Endodermal cell (in vitro differentiated cells): ENCODE results near the gene ZNF560. TPM values are rescaled to one million over a fixed set of nuclear protein-coding genes. Genes with fewer than 3 reads are reported as not detected.
"Not testable (repeated sequence)": the region's sequence is repeated elsewhere in the genome, so short reads cannot be mapped to it uniquely, and the experiment has no call there.

Experiments used
- DNase-seq: peaks from one replicate; pipeline ENCODE4 v3.0.0-alpha.2; 2017
- H3K27ac ChIP-seq: 2 replicates; pipeline ENCODE4 v1.5.1; 2013; ENCODE audit warnings: mild to moderate bottlenecking, low read depth, low read length, moderate library complexity
- H3K27me3 ChIP-seq: 2 replicates; pipeline ENCODE4 v1.6.1; 2013; ENCODE audit warnings: mild to moderate bottlenecking, low read length, moderate library complexity; ENCODE audit not compliant: insufficient read depth, control insufficient read depth, poor library complexity, severe bottlenecking
- H3K36me3 ChIP-seq: 2 replicates; pipeline ENCODE4 v1.7.0; 2013; ENCODE audit warnings: mild to moderate bottlenecking, low read length, moderate library complexity; ENCODE audit not compliant: control insufficient read depth, insufficient read depth
- H3K4me1 ChIP-seq: one replicate; pipeline ENCODE4 v1.7.0; 2013; ENCODE audit warnings: low read length; ENCODE audit not compliant: control insufficient read depth, insufficient read depth
- H3K4me3 ChIP-seq: 2 replicates; pipeline ENCODE4 v1.5.1; 2013; ENCODE audit warnings: mild to moderate bottlenecking, low read length, moderate library complexity
- H3K9ac ChIP-seq: 2 replicates; pipeline ENCODE4 v1.6.1; 2013; ENCODE audit warnings: mild to moderate bottlenecking, low read length, moderate library complexity; ENCODE audit not compliant: poor library complexity, severe bottlenecking; ENCODE audit errors: extremely low read depth
- H3K9me3 ChIP-seq: 2 replicates; pipeline ENCODE4 v1.6.1; 2013; ENCODE audit warnings: mild to moderate bottlenecking, low read length, moderate library complexity; ENCODE audit not compliant: control insufficient read depth
- H3K27ac Mint-ChIP-seq: 2 replicates; pipeline ENCODE4 v1.8.0; 2020; ENCODE audit warnings: mixed read lengths
- H3K27me3 Mint-ChIP-seq: 2 replicates; pipeline ENCODE4 v1.8.0; 2021; ENCODE audit warnings: mild to moderate bottlenecking, mixed read lengths; ENCODE audit not compliant: insufficient read depth
- H3K36me3 Mint-ChIP-seq: 2 replicates; pipeline ENCODE4 v1.8.0; 2020; ENCODE audit warnings: low read depth, mixed read lengths
- H3K4me1 Mint-ChIP-seq: 2 replicates; pipeline ENCODE4 v1.8.0; 2020; ENCODE audit warnings: mixed read lengths
- H3K4me3 Mint-ChIP-seq: 2 replicates; pipeline ENCODE4 v1.8.0; 2020; ENCODE audit warnings: mild to moderate bottlenecking, moderate library complexity, mixed read lengths
- H3K9me3 Mint-ChIP-seq: 2 replicates; pipeline ENCODE4 v1.8.0; 2020; ENCODE audit warnings: mild to moderate bottlenecking, mixed read lengths
- CTCF ChIP-seq: fragments of 200-600 bp; sonication (generic); conservative IDR thresholded peaks from 2 replicates; pipeline ENCODE4 v1.5.0; 2021; ENCODE audit warnings: antibody characterized with exemption, mild to moderate bottlenecking
- WGBS, 2 experiments: methylation state at CpG; one replicate each; pipeline versions ENCODE4 v1.1.5 to v1.1.7; 2013; ENCODE audit warnings: missing lambda C conversion rate in 2 of 2, mixed read lengths in 1 of 2; ENCODE audit not compliant: insufficient coverage in 1 of 2, insufficient read length in 1 of 2; 5-methylcytosine and 5-hydroxymethylcytosine counted together
- long read RNA-seq, 4 experiments: library from polyadenylated mRNA in 2 of 4; library from RNA in 1 of 4; library from capped mRNA in 1 of 4; stranded (forward) in 3 of 4; unstranded in 1 of 4; transcript quantifications; one replicate each; pipeline ENCODE4 v2.0.0, GENCODE V29; 2020 to 2021; ENCODE audit warnings: inconsistent platforms in 1 of 4
- polyA plus RNA-seq, 2 experiments: library from polyadenylated mRNA; stranded (reverse); fragments of 50-300 nt; gene quantifications; one replicate each; pipeline ENCODE4 v1.2.3, GENCODE V29; 2013
- total RNA-seq, 2 donors: library from RNA; stranded (reverse); fragmentation: NEBNext Ultra II Directional in 1 of 2; extraction: Animal tissue kit (Norgen Biotek cat#: 25700) in 1 of 2; gene quantifications; 2 replicates in 1 of 2; 3 replicates in 1 of 2; pipeline ENCODE4 v1.2.1, GENCODE V29; 2021

ZNF560 gene
- not detected for total RNA-seq
- 0.11 TPM for polyA plus RNA-seq (2013, experiment 1 of 2)
- 0.21 TPM for polyA plus RNA-seq (2013, experiment 2 of 2)
- long read RNA-seq, experiment 1 = 0 reads
- long read RNA-seq, experiment 2 = 0 reads
- long read RNA-seq, experiment 3 = 0 reads
- long read RNA-seq, experiment 4 = 0 reads

DNA sequence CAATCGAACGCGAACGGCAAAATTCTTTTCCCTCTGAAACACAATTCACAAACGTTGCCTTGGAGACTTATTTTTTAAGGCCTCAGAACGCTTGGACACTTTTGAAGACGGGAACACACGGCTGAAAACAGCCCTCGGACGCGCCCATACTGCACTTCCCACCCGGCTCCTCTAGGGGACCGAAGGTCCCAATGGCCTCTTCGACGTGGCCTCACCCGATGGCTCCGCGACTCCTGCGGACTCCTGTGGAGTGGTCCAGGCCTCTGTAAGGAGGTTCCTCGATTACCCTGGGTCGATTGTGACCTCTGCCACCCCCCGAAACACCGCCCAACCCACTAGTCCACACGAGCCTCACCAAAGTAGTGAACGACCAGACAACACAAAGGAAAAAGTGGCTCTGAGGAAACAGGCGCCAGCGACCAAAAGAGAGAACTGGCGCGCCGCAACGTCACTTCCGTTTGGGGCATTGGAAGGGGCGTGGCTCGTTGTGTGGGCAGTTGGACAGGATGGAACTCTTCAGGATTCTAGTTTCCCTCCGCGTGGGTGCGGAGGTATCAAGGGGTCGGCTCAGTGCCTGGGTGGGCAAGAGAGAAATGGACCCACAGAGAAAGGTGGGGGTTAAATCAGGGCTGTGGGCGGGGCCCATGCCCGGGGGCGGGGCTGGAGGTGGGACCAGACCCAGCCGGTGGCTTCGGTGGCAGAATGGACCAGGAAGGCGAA is at the start of gene ZNF560:
TSS of gene ZNF560 (minus strand) at position 434 of the 720 bp plus-strand sequence. CDS start 23,303 bp downstream, outside the sequence.
- no peaks in the 10 kb centered on the region for H3K27me3 ChIP-seq
- Mint-ChIP-seq H3K4me1 (no peaks in the 10 kb centered on the region), H3K9me3 (peaks cover 88% of the 10 kb centered on the region), H3K27ac (no peak within 1 kb of the TSS), H3K27me3 (no peaks in the 10 kb centered on the region), H3K4me3 (no peak within 1 kb of the TSS), H3K36me3 (no peaks in the 10 kb centered on the region)
- H3K9me3 ChIP-seq = peaks cover 52% of the 10 kb centered on the region
- TF ChIP-seq CTCF = peak; percentile 41
- peak within 1 kb of the TSS; percentile 53 for H3K4me3 ChIP-seq
- peak; percentile 55 for DNase-seq
- no peaks in the 10 kb centered on the region for H3K4me1 ChIP-seq
- 66 to 72% methylated on average over 19 to 44 of the region's 44 CpGs for WGBS, 2 experiments
- H3K27ac ChIP-seq = no peak within 1 kb of the TSS
- no peak within 1 kb of the TSS for H3K9ac ChIP-seq
- H3K36me3 ChIP-seq = no peaks in the 10 kb centered on the region

GRCh38 chr19:9547870-9548269 is 49.5 kb upstream of the ZNF560 start:
- Mint-ChIP-seq H3K4me1 (no peaks in the 10 kb centered on the region), H3K36me3 (no peaks in the 10 kb centered on the region), H3K4me3 (no peak overlapping the region), H3K9me3 (peaks cover 46% of the 10 kb centered on the region), H3K27ac (no peak overlapping the region), H3K27me3 (no peaks in the 10 kb centered on the region)
- no peak overlapping the region for H3K4me3 ChIP-seq
- H3K4me1 ChIP-seq = no peaks in the 10 kb centered on the region
- no peak for DNase-seq
- no peak for TF ChIP-seq CTCF
- no peak overlapping the region for H3K27ac ChIP-seq
- no peaks in the 10 kb centered on the region for H3K36me3 ChIP-seq
- H3K9me3 ChIP-seq = peaks cover 35% of the 10 kb centered on the region
- WGBS, 2 experiments = 91 to 93% methylated on average over 9 to 11 of the region's 11 CpGs
- H3K9ac ChIP-seq = no peak overlapping the region
- H3K27me3 ChIP-seq = no peaks in the 10 kb centered on the region

DNA sequence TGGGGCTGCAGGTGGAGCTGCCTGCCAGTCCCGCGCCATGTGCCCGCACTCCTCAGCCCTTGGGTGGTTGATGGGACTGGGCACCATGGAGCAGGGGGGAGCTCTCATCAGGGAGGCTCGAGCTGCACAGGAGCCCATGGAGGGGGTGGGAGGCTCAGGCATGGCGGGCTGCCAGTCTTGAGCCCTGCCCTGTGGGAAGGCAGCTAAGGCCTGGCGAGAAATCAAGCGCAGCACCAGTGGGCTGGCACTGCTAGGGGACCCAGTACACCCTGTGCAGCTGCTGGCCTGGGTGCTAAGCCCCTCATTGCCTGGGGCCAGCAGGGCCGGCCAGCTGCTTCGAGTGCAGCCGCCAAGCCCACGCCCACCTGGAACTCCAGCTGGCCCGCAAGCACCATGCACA is 42.9 kb upstream of the ZNF560 start:
- not testable (repeated sequence) for H3K4me3 Mint-ChIP-seq, H3K4me3 ChIP-seq, H3K27ac Mint-ChIP-seq, H3K4me1 Mint-ChIP-seq, DNase-seq, H3K27me3 ChIP-seq, H3K27ac ChIP-seq, H3K27me3 Mint-ChIP-seq, H3K4me1 ChIP-seq, H3K9ac ChIP-seq
- WGBS, 2 experiments = 93% methylated on average over 12 of the region's 12 CpGs; no CpG with 5 or more reads in 1 of the 2 experiments
- Histone ChIP-seq H3K36me3 (peaks cover 13% of the 10 kb centered on the region), H3K9me3 (peaks cover 25% of the 10 kb centered on the region)
- Mint-ChIP-seq H3K9me3 (peaks cover 43% of the 10 kb centered on the region), H3K36me3 (peaks cover 17% of the 10 kb centered on the region)

DNA sequence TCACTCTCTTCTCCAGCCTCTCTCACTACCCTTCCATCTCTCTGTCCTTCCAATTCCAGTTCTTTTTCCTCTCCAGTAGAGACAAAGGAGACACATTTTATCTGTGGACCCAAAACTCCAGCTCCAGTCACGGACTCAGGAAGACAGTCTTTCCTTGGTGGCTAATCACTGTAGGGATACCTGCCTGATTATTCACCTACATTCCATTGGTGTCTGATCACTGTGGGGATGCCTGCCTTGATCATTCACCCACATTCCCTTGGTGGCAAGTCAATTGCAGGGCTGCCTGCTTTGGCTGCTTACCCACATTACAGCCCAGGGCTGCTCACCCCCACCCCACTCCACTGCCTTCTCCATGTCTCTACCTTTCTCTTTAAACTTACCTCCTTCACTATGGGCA is 41.5 kb upstream of the ZNF560 start:
- H3K9ac ChIP-seq, DNase-seq, H3K4me1 ChIP-seq, H3K27me3 Mint-ChIP-seq, H3K27me3 ChIP-seq, H3K27ac Mint-ChIP-seq, H3K4me1 Mint-ChIP-seq, H3K27ac ChIP-seq: not testable (repeated sequence)
- 90 to 100% methylated on average over 1 of the region's 1 CpG for WGBS, 2 experiments
- peaks cover 56% of the 10 kb centered on the region for H3K9me3 Mint-ChIP-seq
- H3K36me3 Mint-ChIP-seq = peaks cover 31% of the 10 kb centered on the region
- peak overlapping the region; percentile 90 for H3K4me3 ChIP-seq
- peaks cover 27% of the 10 kb centered on the region for H3K36me3 ChIP-seq
- H3K4me3 Mint-ChIP-seq = peak overlapping the region; percentile 96
- peaks cover 39% of the 10 kb centered on the region for H3K9me3 ChIP-seq

- H3K27ac ChIP-seq, H3K4me1 ChIP-seq, DNase-seq, H3K9ac ChIP-seq, H3K4me1 Mint-ChIP-seq, H3K27me3 ChIP-seq, H3K27me3 Mint-ChIP-seq: not testable (repeated sequence)
- H3K4me3 Mint-ChIP-seq = peak overlapping the region; percentile 96
- peak overlapping the region; percentile 100 for H3K27ac Mint-ChIP-seq
- peak overlapping the region; percentile 90 for H3K4me3 ChIP-seq
- H3K9me3 Mint-ChIP-seq = peaks cover 63% of the 10 kb centered on the region
- H3K9me3 ChIP-seq = peaks cover 46% of the 10 kb centered on the region
- peaks cover 38% of the 10 kb centered on the region for H3K36me3 Mint-ChIP-seq
- peaks cover 34% of the 10 kb centered on the region for H3K36me3 ChIP-seq
- WGBS, 2 experiments = 92 to 94% methylated on average over 2 to 6 of the region's 6 CpGs
Measured at GRCh38 chr19:9539201-9539600, 40.8 kb upstream of the ZNF560 start.
